HG03342 (cell line): ENCODE data around the gene PEX14.

Experiments
- ATAC-seq: cut with Tn5 transposase; IDR thresholded peaks from one replicate; pipeline ENCODE4 v1.9.1; 2021; ENCODE audit warnings: mild to moderate bottlenecking, moderate library complexity; ENCODE audit not compliant: unreplicated experiment

Gene PEX14

DNA sequence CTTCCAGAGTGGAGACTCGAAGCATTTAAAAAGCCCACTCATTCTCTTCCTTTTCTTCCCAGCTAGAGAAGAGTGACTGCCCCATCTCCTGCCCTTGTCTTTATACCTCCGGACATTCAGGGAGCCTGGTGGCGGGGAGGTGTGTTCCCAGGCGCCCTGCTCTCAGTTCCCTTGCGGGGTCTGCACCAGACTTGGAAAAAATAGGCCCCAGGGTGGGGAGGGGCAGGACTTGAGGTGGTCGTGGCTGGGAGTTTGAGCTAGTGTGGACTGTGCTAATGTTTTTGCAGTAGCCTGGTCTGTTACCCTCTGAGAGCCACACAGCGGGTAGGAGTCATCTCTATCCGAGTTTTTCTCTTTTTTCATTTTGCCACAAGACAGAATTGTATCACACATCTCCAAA, 139.1 kb downstream of the PEX14 start:
- ATAC-seq, result no peak

GRCh38 chr1:10614377-10615225, 139.9 kb downstream of the PEX14 start:
- ATAC-seq, result no peak

GRCh38 chr1:10615332-10615731, 140.6 kb downstream of the PEX14 start:
- ATAC-seq, result no peak

DNA sequence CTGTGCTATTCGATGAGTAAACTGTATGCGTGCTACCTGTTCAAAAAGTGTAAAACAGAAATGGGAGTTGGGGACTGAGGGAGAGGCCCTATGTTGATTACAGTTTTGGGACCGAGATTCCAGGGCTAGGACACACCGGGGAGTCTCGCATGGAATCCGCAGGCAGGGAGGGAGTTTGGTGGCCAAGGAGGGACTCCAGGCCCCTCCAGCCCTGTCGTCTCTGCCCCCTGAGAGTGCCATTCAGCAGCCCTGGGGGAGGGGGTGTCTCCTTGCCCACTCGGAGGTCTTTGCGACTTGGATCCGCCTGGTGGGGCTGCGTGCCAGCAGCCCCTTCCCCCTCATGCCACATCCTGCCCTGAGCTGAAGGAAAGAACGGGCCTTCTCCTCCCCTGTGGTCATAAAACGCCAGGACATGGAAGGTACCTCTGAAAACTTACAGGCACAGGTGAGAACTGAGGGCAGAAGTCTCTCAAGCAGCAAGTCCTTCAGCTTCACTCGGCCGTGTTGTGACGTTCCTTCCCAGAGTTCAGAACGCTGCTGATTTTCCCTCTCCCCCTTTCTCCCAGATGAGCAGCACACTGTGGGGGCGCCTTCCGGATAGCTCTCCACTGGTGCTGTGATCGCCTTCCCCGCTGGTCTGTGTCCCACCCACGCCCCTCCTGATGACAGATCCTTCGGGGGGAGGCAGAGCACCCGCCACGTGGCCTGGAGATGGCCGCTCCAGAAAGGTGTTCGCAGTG, 141.4 kb downstream of the PEX14 start:
- ATAC-seq, result no peak

DNA sequence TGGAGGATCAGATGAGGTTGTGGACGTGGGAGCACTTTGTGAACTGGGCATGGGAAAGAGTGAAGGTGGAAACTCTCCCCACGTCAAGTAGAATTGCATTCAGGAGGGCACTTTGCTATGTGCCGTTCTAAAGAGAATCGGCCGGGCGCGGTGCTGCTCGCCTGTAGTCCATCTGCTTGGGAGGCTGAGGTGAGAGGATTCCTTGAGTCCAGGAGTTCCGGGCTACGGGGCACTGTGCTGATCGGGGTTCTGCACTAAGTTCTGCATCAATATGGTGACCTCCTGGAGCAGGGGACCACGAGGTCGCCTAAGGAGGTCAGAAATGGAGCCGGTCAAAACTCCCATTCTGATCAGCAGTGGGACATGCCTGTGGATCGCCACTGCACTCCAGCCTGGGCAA, 141.9 kb downstream of the PEX14 start:
- no peak for ATAC-seq

GRCh38 chr1:10617318-10617717, 142.6 kb downstream of the PEX14 start:
- no peak for ATAC-seq

DNA sequence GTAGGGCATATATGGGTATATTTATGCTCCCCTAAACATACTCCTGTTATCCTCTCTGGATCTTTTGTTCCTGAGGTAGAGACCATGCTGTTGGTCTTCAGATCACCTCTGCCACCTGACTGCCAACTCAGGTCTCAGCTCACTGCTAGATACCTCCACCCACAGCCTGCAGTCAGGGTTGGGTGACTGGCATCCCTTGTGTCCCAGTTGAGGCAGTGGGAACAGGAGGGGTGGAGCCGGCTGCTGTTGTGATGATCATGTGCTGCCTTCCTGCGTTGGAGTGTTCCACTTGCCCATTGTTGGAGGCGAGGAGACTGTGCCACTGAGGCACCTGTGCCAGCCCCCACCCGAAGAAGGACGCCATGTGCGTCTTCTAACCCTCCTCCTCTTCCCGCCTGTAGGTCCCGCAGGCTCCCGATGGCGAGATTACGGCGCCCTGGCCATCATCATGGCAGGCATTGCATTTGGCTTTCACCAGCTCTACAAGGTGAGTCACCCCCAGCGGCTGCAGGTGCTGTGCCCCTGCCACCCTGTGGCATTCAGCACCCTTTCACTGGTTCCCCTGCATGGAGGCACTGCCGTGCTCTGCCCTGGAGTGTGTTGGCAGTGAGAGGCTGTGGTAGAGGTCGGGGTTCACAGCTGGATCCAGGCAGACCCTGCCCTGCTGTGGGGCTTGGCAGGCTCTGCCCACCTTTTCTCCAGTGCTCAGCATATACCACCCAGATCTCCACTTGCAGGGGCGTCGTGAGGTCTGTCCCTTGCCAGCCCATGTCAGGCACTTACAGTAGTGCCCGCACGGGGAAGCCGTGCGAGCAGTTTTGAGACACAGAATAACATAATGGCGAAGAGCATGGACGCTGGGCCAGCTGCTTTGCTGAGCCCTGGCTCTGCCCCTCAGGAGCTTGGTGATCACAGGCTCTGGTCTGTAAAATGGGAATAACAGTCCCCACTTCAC, 143.5 kb downstream of the PEX14 start:
- ATAC-seq, result no peak

DNA sequence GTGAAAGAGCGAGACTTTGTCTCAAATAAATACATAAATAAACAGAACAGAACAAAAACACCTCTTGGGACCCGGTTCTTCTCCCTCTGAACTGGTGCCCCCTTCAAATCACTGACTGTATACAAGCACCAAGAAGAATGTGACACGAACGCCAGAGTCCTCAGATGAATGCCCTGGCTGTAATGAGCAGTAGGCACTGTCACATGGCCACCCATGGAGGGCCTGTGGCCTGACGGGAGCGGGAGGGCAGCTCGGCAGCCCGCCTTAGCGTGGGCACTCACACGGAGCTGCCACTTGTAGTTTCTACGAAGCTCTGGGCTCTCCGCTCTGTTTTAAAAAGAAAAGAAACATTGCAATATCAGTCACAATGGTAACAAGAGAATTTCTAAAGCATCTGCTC, 146.0 kb downstream of the PEX14 start:
- ATAC-seq, result no peak

DNA sequence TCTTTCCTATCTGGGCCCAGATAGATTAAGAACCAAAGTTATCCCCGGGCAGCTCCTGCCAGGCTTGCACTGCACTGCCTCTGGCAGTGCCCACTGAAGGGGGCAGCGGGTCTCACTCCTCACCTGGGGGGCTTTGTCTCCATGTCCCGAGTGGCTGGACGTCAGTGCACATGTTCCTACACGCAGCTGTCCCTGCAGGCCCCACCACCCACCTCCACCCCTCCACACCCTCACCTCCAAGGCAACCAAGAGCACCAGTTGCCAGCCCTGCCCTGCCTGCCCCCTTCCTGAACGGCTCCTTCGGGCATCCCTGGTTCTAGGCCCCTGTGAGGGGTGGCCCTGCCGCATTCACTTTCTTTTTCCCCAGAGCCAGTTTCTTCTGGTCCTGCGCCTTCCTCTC, 147.2 kb downstream of the PEX14 start:
- no peak for ATAC-seq

- no peak for ATAC-seq
These were observed 148.3 kb downstream of the PEX14 start for GRCh38 chr1:10622910-10623685.

DNA sequence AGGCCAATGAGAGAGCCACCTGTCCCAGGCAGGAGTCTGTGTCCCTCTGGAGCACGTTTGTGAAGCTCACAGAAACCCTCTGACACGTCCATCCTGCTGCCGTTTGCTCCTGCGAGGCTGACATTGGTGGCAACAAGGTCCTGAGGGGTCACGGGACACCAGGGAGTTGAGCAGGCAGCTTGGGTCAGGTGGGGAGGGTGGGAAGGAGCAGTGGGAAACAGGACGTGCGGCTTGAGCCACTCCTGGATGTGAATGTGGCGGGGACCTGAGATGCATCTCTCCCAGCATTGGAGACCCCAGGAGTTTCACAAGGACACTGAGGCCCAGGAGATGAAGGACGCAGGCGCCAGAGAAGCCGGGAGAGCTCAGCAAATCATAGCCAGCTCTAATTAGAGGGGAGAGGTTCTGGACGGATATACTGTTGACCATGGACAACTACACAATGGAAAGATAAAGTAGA, 149.0 kb downstream of the PEX14 start:
- ATAC-seq, result no peak

- ATAC-seq, result no peak
These were observed 149.7 kb downstream of the PEX14 start for GRCh38 chr1:10624256-10625050.

DNA sequence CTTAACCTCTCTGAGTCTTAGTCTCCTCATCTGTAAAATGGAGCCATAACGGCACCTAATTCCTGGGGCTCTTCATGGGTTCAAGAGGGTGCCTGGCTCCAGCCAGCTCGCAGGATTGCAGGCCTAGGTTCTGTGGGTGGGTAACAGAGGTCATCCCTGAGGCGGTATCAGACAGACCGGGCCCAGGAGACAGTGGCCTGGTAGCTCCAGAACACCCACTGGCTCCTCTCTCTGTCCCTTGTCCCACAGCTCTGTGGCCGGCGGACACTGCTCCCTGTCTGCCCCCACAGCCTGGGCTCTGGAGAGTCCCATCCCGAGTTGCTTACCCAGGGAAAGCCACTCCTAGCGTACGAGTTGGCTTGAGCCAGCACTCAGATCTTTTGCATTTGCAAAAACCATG, 150.3 kb downstream of the PEX14 start:
- no peak for ATAC-seq

GRCh38 chr1:10625554-10625953, 150.8 kb downstream of the PEX14 start:
- ATAC-seq, result no peak

GRCh38 chr1:10626131-10626731, 151.5 kb downstream of the PEX14 start:
- no peak for ATAC-seq

DNA sequence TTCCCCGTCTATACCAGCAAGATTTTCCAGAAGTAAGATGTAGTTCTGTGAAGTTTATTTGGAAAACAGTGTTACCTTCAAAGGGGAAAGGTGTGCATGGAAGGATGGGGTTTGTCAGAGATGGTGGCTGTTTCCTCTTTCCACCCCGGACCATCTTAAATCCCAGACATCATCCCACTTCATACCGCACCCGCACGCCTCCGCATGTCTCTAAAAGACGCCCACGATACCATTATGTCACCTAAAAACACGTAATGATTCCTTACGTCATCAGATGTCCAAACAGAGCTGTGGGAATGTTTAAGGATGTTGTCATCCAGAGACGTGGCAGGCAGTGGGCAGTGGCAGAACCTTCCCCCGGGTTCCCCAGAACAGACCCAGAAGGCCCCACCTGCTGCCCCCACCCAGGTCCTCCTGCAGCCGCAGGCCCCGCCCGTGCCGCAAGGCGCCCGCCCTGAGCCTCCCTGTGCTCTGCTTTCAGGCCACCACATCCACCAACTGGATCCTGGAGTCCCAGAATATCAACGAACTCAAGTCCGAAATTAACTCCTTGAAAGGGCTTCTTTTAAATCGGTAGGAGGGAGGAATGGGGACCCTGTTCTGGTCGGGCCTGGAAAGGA, 152.2 kb downstream of the PEX14 start:
- ATAC-seq, result no peak

GRCh38 chr1:10628685-10629084, 153.9 kb downstream of the PEX14 start:
- ATAC-seq, result no peak

GRCh38 chr1:10629091-10629815, 154.5 kb downstream of the PEX14 start:
- ATAC-seq, result no peak
